Measurements from ENCODE around the gene LIMK1. TPM values are rescaled to one million over a fixed set of nuclear protein-coding genes. Genes with fewer than 3 reads are reported as not detected.

LIMK1 gene
- total and polyA plus RNA-seq, 4 donors = 0.63 to 4.1 (median 3.4) TPM

DNA sequence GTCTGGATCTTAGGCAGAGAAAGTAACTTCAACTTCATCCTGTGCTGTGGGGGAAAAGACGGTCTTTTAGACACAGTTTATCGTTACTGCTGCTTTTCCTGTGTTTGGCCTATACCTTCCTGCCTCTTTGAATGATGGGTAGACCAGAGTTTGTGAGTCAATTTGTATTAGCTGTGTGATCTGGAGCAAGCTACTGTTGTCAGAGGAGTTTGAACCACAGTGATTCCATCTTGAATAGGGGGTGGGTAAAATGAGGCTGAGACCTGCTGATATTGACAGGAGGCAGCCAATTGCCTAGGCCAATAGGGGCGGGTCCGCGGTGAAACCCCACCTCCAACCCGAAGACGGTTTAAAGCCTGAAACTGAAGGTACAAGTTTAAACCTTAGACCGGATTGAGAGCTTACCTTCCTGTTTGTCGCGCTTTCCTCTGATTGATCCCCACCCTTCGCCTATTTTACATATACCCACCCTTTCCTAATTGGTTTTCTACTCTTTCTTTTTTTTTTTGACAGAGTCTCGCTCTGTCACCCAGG, 54.8 kb downstream of the LIMK1 start (continued):
- TF ChIP-seq, protein P1, sequence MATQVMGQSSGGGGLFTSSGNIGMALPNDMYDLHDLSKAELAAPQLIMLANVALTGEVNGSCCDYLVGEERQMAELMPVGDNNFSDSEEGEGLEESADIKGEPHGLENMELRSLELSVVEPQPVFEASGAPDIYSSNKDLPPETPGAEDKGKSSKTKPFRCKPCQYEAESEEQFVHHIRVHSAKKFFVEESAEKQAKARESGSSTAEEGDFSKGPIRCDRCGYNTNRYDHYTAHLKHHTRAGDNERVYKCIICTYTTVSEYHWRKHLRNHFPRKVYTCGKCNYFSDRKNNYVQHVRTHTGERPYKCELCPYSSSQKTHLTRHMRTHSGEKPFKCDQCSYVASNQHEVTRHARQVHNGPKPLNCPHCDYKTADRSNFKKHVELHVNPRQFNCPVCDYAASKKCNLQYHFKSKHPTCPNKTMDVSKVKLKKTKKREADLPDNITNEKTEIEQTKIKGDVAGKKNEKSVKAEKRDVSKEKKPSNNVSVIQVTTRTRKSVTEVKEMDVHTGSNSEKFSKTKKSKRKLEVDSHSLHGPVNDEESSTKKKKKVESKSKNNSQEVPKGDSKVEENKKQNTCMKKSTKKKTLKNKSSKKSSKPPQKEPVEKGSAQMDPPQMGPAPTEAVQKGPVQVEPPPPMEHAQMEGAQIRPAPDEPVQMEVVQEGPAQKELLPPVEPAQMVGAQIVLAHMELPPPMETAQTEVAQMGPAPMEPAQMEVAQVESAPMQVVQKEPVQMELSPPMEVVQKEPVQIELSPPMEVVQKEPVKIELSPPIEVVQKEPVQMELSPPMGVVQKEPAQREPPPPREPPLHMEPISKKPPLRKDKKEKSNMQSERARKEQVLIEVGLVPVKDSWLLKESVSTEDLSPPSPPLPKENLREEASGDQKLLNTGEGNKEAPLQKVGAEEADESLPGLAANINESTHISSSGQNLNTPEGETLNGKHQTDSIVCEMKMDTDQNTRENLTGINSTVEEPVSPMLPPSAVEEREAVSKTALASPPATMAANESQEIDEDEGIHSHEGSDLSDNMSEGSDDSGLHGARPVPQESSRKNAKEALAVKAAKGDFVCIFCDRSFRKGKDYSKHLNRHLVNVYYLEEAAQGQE (IDR thresholded peaks at IDR 0.05) = no peak

- Histone ChIP-seq H3K27me3 (ENCODE audit: control insufficient read depth in 4 of 4, insufficient read depth in 4 of 4, low read length in 3 of 4) (no peaks in the 10 kb centered on the region), H3K4me1 (ENCODE audit: control insufficient read depth in 4 of 4, insufficient read depth in 4 of 4, low read length in 3 of 4) (no peaks in the 10 kb centered on the region), H3K9me3 (ENCODE audit: control insufficient read depth in 4 of 4, low read length in 3 of 4) (no peaks in the 10 kb centered on the region), H3K36me3 (ENCODE audit: control insufficient read depth in 4 of 4, insufficient read depth in 3 of 4, low read depth in 1 of 4, low read length in 3 of 4) (no peaks in the 10 kb centered on the region), H3K4me3 (ENCODE audit: low read depth in 1 of 3, low read length in 3 of 3) (no peak overlapping the region), H3K27ac (ENCODE audit: low read depth in 1 of 2, low read length in 2 of 2) (no peak overlapping the region), H3K9ac (ENCODE audit: low read depth in 1 of 2, low read length in 2 of 2) (no peak overlapping the region)
- 95% methylated on average over 16 of the region's 16 CpGs for WGBS
- DNase-seq (ENCODE audit: low spot score) = no peak
- TF ChIP-seq HNF4A (conservative IDR thresholded peaks at IDR 0.05) (no peak), GABPA (IDR thresholded peaks at IDR 0.05 in 1 of 2, conservative IDR thresholded peaks at IDR 0.05 in 1 of 2) (no peak), YY1 (IDR thresholded peaks at IDR 0.05) (no peak), EGR1 (IDR thresholded peaks at IDR 0.05; ENCODE audit: low read depth in 2 of 2) (no peak), JUND (IDR thresholded peaks at IDR 0.05) (no peak), RAD21 (IDR thresholded peaks at IDR 0.05) (no peak), TAF1 (conservative IDR thresholded peaks at IDR 0.05) (no peak), MAX (IDR thresholded peaks at IDR 0.05) (no peak), FOXA2 (IDR thresholded peaks at IDR 0.05) (no peak), RXRA (IDR thresholded peaks at IDR 0.05) (no peak), NR2F2 (IDR thresholded peaks at IDR 0.05) (no peak)
- TF ChIP-seq, protein P2, sequence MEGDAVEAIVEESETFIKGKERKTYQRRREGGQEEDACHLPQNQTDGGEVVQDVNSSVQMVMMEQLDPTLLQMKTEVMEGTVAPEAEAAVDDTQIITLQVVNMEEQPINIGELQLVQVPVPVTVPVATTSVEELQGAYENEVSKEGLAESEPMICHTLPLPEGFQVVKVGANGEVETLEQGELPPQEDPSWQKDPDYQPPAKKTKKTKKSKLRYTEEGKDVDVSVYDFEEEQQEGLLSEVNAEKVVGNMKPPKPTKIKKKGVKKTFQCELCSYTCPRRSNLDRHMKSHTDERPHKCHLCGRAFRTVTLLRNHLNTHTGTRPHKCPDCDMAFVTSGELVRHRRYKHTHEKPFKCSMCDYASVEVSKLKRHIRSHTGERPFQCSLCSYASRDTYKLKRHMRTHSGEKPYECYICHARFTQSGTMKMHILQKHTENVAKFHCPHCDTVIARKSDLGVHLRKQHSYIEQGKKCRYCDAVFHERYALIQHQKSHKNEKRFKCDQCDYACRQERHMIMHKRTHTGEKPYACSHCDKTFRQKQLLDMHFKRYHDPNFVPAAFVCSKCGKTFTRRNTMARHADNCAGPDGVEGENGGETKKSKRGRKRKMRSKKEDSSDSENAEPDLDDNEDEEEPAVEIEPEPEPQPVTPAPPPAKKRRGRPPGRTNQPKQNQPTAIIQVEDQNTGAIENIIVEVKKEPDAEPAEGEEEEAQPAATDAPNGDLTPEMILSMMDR (IDR thresholded peaks at IDR 0.05; ENCODE audit: low read depth, low read length, missing input control) = no peak
- TF ChIP-seq, protein P1 (IDR thresholded peaks at IDR 0.05) = no peak
Observed at GRCh38 chr7:74138945-74139843, 55.6 kb downstream of the LIMK1 start.

All from liver (tissue), 9 donors.